Panc1 (cell line): ENCODE results near the gene KCNJ5. TPM values are rescaled to one million over a fixed set of nuclear protein-coding genes. Genes with fewer than 3 reads are reported as not detected.

Experiments used
- ATAC-seq: fragments of 200-7000 bp; cut with Tn5 transposase; 2 replicates; pipeline ENCODE4 v1.9.1; 2020; ENCODE audit warnings: mild to moderate bottlenecking, moderate library complexity
- BruUV-seq: library from RNA; stranded (reverse); fragments of 400-500 nt; replicated peaks from 2 replicates; lab custom pipeline; 2021; lab: Mats Ljungman, UMichigan
- CTCF ChIA-PET: fragments of 300-600 bp; sonication (Branson Sonifier 250); formaldehyde crosslinking; loops from one replicate; lab custom pipeline; 2022; ENCODE audit warnings: antibody characterized with exemption; lab: Charles Lee
- POLR2A ChIA-PET: fragments of 300-600 bp; sonication (Branson Sonifier 250); formaldehyde crosslinking; loops from one replicate; lab custom pipeline; 2022; ENCODE audit warnings: antibody characterized with exemption; lab: Charles Lee
- DNase-seq: peaks from one replicate; pipeline ENCODE4 v3.0.0-alpha.2; 2010; ENCODE audit warnings: low read depth, low spot score
- H3K27ac ChIP-seq: 2 replicates; pipeline ENCODE4 v1.5.1; 2011; ENCODE audit warnings: mild to moderate bottlenecking, low read length, inconsistent platforms
- H3K27me3 ChIP-seq: fragments of 200-500 bp; sonication (Bioruptor generic); 2 replicates; pipeline ENCODE4 v1.6.0; 2014; ENCODE audit warnings: low read length, inconsistent platforms; ENCODE audit not compliant: control insufficient read depth, insufficient read depth
- H3K36me3 ChIP-seq: fragments of 200-500 bp; sonication (Bioruptor generic); 2 replicates; pipeline ENCODE4 v1.5.1; 2014; ENCODE audit warnings: inconsistent platforms, mild to moderate bottlenecking, low read length, moderate library complexity; ENCODE audit not compliant: control insufficient read depth, insufficient read depth
- H3K4me1 ChIP-seq: 2 replicates; pipeline ENCODE4 v1.5.1; 2011; ENCODE audit warnings: inconsistent platforms, mild to moderate bottlenecking, low read length, moderate library complexity; ENCODE audit not compliant: control insufficient read depth, insufficient read depth
- H3K4me3 ChIP-seq, 2 experiments: 2 replicates each; pipeline ENCODE4 v1.5.1; 2011 to 2012; ENCODE audit warnings: low read depth in 2 of 2, low read length in 2 of 2, mild to moderate bottlenecking in 2 of 2, inconsistent platforms in 1 of 2, moderate library complexity in 1 of 2
- H3K9me3 ChIP-seq: fragments of 200-500 bp; sonication (Bioruptor generic); 2 replicates; pipeline ENCODE4 v1.5.1; 2014; ENCODE audit warnings: low read depth, mild to moderate bottlenecking, inconsistent platforms, low read length, moderate library complexity; ENCODE audit not compliant: control insufficient read depth, insufficient read depth
- CTCF ChIP-seq: fragments of 450-650 bp; IDR thresholded peaks from 2 replicates; pipeline ENCODE4 v1.5.1; 2017; ENCODE audit warnings: mild to moderate bottlenecking
- POLR2AphosphoS5 ChIP-seq: IDR thresholded peaks from 2 replicates; pipeline ENCODE4 v1.6.1; 2012; ENCODE audit warnings: mild to moderate bottlenecking, low read depth, low read length, moderate library complexity
- REST ChIP-seq, 2 experiments: IDR thresholded peaks; 2 replicates each; pipeline ENCODE4 v1.6.1; 2011 to 2012; ENCODE audit warnings: low read depth in 2 of 2, control low read depth in 1 of 2, low read length in 1 of 2, mild to moderate bottlenecking in 1 of 2, moderate library complexity in 1 of 2; ENCODE audit not compliant: insufficient read depth in 1 of 2
- SIN3A ChIP-seq: IDR thresholded peaks from 2 replicates; pipeline ENCODE4 v1.6.1; 2012; ENCODE audit warnings: low read depth, mild to moderate bottlenecking, low read length, moderate library complexity, borderline replicate concordance; ENCODE audit not compliant: insufficient read depth
- TCF7L2 ChIP-seq: IDR thresholded peaks from 2 replicates; pipeline ENCODE4 v1.6.1; 2011; ENCODE audit warnings: mild to moderate bottlenecking, low read depth, low read length, inconsistent platforms
- in situ Hi-C: cut with HindIII; loops from 2 replicates; pipeline ENCODE4 v1.10.0; 2016; ENCODE audit warnings: low sequenced_read_pairs, low pct_unique_long_range_greater_than_20kb
- intact Hi-C: fragments of 100-400 bp; cut with micrococcal nuclease; formaldehyde crosslinking; loops from one replicate; pipeline ENCODE4 v1.10.0; 2022; ENCODE audit not compliant: unreplicated experiment
- total RNA-seq: library from RNA; stranded (reverse); gene quantifications from one replicate; pipeline ENCODE4 v1.2.1, GENCODE V29; 2021; ENCODE audit not compliant: unreplicated experiment

KCNJ5 gene
- total RNA-seq, 1 experiment from 2014 or later: 0.28 TPM

- Histone ChIP-seq H3K4me1 (no peaks in the 10 kb centered on the region), H3K27ac (no peak overlapping the region), H3K27me3 (no peaks in the 10 kb centered on the region), H3K9me3 (no peaks in the 10 kb centered on the region), H3K36me3 (no peaks in the 10 kb centered on the region), H3K4me3 (no peak overlapping the region)
- DNase-seq: no peak
- ChIA-PET POLR2A (interaction anchor here (0.5 kb wide), 1 partner anchor 17 kb away, joined by 6 read pairs; no protein-coding TSS in a partner anchor), CTCF (no interaction called here)
- intact Hi-C loops: no loop called here
- no TSS peak for BruUV-seq
- ATAC-seq: no peak
- TF ChIP-seq TCF7L2: no peak
- no peak for TF ChIP-seq POLR2AphosphoS5
- TF ChIP-seq CTCF: no peak
- TF ChIP-seq REST (IDR thresholded peaks at IDR 0.05; ENCODE audit: insufficient read depth in 1 of 2, low read depth in 2 of 2, low read length in 1 of 2): no peak
- no peak for TF ChIP-seq SIN3A
- in situ Hi-C loops: no loop called here
These were observed 43.2 kb downstream of the KCNJ5 start for GRCh38 chr11:128934351-128934750.

- no peak overlapping the region for H3K27ac ChIP-seq
- POLR2A ChIA-PET: no interaction called here
- H3K9me3 ChIP-seq: no peaks in the 10 kb centered on the region
- no peak for DNase-seq
- BruUV-seq: no TSS peak
- intact Hi-C loops (no loop called here), in situ Hi-C loops (no loop called here)
- no peak overlapping the region for H3K4me3 ChIP-seq
- H3K4me1 ChIP-seq: no peaks in the 10 kb centered on the region
- no peak for ATAC-seq
- H3K27me3 ChIP-seq: no peaks in the 10 kb centered on the region
- no peaks in the 10 kb centered on the region for H3K36me3 ChIP-seq
- CTCF ChIA-PET: no interaction called here
- TF ChIP-seq TCF7L2 (no peak), POLR2AphosphoS5 (no peak), CTCF (no peak), REST (IDR thresholded peaks at IDR 0.05; ENCODE audit: insufficient read depth in 1 of 2, low read depth in 2 of 2, low read length in 1 of 2) (no peak), SIN3A (no peak)
These were observed 43.8 kb downstream of the KCNJ5 start for GRCh38 chr11:128934926-128935325.
